HG03280 (cell line): ENCODE results near the gene UCK1.
"Not testable (repeated sequence)": the region's sequence is repeated elsewhere in the genome, so short reads cannot be mapped to it uniquely, and the experiment has no call there.

Experiments
- ATAC-seq: cut with Tn5 transposase; IDR thresholded peaks from one replicate; pipeline ENCODE4 v1.9.1; 2021; ENCODE audit warnings: mild to moderate bottlenecking, moderate library complexity; ENCODE audit not compliant: unreplicated experiment

Gene UCK1

DNA sequence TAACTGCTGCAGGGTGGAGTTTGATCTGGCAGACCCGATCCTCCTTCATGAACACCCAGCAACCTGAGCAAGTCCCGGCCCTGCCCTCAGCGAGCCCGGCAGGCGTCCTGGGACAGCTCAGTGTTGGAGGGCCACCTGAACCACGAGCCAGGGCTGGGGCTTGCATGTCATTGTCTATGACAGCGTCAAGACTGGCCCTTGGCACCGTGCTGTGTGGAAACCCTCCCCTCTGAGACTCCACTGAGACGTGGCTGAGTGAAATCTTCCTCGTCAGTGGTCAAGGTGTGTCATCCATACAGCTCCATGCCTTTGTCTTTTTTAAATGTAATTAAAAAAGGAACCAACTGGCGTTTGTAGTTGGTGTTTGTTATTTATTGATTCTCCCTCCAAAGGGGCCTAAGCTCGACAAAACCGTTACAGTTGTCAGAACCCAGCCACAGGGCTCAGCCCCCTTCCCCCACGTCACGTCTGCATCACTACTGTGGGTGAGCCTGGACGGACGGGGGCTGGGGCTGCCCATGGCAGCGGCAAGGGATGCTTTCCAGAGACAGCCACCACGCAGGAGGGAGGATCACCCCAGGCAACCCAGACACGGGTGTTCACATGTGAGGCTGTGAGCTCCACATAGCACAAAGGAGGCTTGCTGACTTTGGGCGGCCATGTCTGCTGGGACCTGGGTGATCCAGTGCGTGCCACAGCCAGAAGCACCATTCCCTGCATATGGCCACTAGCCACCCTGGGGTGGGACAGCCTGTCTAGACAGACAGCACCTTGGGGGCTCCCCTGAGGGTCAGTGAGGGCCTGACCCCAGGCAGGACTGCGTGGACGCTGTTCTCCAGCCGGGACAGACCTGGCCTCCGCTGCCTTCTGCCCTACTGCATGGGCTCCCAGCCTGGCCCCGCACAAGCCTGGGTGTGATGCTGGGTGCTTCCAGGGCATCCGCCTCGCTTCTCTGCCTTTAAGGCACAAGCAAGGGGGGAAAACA is 7.3 kb downstream of the UCK1 start:
- ATAC-seq: no peak

DNA sequence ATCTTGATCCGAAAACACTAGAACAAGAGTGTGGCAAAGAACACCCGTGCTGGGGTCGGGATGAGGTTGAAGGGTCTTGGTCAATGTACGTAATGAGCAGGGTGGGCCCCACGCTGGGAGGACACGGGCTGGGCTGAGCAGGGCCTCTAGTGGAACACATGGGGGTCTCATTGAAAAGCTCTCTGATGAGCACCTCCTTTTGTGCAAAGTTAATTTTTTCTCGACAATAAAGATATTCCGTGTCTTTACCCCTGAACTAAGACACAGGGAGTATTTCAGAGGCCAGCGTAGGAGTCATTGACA is 8.0 kb downstream of the UCK1 start:
- ATAC-seq: no peak

DNA sequence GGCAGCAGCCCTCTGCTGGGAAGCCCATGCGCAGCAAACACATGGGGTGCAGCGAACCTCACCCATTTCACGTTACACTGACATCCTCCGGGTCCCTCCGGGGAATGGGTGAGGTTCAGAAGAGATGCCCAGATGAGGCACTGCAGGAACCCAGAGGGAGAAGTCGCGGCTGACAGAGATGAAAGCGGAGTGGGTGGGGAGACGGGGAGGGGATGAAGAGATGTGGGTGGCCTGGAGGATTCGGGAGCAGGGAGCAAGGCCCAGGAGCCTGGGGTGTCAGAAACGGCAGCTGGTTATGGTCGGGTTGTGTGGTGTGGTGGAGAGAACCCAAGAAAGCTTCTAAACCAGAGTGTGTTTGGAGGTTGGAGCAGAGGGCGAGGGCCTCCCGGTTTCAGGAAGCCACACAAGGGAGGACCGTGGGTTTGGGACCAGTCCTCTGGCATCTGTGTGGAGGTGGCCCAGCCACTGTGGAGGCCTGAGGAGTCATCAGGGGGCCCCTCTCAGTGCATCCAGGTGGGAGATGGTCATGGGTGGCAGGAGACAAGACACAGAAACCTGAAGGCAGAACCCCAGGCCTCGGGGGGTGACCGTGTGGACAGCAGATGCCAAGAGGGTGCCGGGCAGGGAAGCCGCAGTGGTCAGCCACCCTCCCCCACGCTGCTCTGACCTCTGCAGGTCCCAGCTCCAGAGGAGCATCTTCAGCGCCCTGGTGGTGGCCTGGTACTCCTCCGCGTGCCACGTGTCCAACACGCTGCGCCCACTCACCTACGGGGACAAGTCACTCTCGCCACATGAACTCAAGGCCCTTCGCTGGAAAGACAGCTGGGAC is 8.6 kb downstream of the UCK1 start:
- no peak for ATAC-seq

GRCh38 chr9:131521822-131522221 is 9.2 kb downstream of the UCK1 start:
- ATAC-seq: no peak

DNA sequence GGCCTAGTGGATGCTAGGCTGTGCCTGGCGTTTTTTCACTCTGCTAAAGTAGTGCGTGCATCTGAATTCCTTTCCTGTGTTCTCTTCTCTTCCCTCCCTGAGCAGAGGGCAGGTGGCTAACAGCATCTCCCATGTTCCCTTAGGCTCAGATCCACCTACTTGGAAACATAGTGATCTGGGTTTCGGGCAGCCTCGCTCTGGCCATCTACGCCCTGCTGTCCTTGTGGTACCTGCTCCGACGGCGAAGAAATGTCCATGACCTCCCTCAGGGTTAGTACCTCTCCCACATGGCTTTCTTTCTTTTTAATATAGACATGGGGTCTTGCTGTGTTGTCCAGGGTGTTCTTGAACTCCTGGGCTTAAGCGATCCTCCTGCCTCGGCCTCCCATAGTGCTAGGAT is 9.9 kb downstream of the UCK1 start:
- ATAC-seq: no peak

GRCh38 chr9:131520503-131520902 is 10.6 kb downstream of the UCK1 start:
- no peak for ATAC-seq

GRCh38 chr9:131518553-131518952 is 12.5 kb downstream of the UCK1 start:
- ATAC-seq: no peak

DNA sequence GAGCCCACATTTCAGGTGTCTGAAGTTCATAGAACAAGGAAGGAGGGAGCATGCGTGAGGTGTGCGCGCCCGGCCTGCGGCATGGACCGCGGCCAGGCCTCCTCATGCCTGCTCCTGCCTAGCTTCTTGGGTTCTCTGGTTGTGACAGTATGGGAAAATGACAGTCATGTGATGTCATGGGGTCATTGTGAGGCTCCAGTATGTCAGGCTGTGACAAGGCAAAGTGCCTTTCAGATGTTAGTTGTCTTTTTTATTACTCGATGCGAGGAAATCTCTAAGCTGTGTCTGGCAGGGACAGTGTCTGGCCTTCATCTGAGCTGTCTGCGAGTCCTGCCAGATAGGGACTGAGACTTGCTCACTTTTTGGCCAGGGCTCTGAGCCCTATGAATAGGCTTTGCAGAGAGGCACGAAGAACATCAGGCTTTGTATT is 13.3 kb downstream of the UCK1 start:
- no peak for ATAC-seq

DNA sequence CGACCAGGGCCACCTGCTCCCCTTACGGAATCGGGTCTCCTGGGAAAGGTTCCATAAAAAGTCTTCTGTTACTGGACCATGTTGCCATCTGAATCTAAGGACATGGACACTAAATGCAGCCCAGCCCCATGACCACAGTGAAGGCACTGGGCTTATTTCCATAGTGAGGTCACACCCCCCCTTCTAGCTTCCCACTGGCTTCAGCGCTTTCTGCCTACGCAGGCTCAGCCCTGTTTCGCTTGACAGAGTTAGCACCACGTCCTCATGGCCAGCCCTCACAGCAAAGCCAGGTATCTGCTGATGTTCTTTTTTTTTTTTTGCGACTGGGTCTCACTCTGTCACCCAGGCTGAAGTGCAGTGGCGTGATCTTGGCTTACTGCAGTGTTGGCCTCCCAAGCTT is 14.1 kb downstream of the UCK1 start:
- ATAC-seq: no peak

- ATAC-seq: no peak
These were observed 15.0 kb downstream of the UCK1 start for GRCh38 chr9:131516100-131516499.

DNA sequence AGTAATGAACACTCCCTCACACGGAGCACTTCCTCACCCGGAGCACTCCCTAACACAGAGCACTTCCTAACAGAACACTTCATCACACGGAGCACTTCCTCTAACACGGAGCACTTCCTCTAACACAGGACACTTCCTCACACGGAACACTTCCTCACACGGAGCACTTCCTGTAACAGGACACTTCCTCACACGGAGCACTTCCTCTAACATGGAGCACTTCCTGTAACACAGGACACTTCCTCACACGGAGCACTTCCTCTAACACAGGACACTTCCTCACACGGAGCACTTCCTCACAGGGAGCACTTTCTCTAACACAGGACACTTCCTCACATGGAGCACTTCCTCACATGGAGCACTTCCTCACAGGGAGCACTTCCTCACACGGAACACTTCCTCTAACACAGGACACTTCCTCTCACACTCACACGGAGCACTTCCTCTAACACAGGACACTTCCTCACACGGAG is 15.5 kb downstream of the UCK1 start:
- ATAC-seq: not testable (repeated sequence)

DNA sequence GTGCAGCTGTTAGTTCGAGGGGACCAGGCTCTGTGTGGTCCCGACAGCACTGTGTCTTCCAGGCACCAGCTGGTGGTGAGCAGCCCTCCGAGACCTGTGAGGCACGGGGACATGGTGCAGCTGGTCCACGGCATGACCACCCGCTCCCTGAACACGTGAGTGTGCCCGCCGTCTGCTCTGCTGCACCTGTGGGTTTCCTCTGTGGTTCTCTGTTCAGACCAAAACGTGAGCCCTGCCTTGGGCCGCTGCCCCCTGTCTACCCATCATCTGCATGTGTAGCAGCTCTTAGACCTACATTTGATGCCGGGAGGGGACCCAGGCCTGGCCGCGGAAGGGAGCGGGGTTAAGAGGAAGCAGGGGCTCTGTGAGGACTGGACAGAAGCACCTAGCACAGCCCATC is 17.9 kb downstream of the UCK1 start:
- ATAC-seq: no peak

DNA sequence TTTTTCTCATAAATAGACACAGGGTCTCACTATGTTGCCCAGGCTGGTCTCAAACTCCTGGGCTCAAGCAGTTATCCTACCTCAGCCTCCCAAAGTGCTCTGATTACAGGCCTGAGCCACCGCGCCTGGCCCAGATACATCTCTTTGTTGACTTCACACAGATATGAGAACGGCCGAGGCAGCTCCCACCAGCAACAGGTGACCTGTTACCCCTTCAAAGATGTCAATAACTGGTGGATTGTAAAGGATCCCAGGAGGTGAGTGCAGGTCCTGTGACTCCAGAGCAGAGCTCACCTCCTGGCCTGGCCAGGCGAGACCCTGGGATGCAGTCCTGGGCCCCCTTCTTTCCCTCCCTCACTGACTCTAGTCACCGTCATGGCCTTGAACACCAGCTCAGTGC is 19.2 kb downstream of the UCK1 start:
- no peak for ATAC-seq

- ATAC-seq: no peak
These were observed 19.6 kb downstream of the UCK1 start for GRCh38 chr9:131511416-131511815.

DNA sequence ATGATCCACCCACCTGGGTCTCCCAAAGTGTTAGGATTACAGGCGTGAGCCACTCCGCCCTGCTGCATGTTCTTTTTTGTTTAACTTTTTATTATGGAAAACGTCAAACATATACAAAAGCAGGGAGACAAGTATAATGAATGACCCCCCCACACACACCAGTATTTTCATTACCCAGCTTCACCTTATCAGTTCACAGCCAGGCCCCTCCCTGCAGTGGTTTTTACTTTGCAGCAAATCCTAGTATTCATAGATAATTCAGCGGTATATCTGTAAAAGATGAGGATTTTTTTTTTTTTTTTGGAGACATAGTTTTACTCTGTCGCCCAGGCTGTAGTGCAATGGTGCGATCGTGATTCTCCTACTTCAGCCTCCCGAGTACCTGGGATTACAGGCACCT is 26.1 kb downstream of the UCK1 start:
- ATAC-seq: no peak

DNA sequence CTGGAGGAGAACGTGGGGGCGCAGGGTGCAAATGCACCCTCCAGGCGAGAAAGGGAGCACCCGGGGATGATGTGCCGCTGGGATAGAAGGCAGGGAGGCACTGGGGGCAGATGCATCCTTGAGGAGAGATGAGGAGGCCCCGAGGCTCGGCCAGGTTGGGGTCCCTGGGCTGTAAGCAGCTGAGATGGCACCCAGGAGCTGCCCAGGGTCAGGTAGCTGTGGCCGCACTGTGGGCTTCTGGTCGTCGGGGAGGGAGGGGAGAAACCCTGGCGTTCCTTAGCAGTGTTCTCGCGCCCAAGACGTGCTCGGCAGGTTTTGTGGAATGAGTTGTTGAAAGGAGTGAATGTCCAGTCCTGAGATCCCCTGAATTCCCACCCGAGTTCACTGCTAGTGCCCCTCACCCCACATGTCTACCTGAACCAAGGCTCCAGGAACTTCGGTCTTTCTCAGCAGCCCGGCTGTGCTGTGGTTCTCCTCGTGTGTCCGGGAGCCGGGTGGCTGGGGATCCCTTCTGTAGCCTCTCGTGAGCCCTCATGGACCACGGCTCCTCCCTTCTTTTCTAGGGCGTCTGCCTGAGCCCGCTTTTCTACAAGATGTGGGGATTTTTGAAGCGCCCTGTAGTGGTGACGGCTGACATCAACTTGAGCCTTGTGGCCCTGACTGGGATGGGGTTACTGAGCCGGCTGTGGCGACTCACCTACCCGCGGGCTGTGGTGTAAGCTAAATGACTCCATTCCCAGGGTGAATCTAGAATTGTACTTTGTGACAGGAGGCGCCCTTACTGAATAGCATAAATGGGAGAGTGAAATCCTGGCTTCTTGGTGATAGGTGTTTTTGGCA is 27.2 kb downstream of the UCK1 start:
- ATAC-seq: no peak

DNA sequence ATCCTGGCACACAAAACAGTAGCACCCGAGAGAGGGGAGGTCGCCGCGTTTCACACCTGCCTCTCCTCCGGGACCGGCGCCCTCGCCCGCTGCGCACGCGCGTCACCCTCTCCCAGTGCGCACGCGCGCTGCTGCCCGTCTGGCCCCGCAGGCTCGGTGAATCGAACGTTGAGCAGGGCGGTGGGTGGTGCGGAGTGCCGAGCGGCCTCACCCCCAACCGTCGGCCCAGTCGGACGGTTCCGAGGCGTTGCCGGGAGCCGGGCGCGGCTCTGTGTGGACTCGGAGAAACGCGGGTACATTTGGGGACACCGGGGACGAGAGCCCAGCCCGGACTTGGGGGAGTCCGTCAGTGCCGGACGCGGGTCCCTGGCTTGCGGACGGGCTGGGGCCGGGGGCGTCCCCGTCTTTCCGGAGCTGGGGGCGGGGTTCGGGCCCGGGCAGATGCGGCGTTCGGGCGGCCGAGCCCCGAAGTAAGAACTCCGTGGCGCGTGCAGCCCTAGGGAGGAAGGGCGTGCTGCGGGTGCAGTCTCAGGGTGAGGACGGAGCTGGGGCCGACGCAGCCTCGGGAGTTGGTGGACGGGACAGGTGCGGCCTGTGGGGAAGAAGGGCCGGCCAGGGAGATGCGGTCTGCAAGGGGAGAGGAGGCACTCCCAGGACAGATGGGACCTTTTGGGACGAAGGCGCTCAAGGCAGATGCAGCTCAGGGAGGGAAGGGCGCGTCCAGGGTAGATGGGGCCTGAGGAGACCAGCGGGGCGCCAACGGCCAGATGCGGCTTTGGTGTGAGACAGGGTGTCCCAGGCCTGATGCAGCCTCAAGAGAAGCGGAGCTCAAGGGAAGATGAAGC is 28.1 kb downstream of the UCK1 start, which contains the start of gene POMT1:
Gene POMT1, plus strand, starts transcription at position 138 of the 845 bp plus-strand sequence. CDS start 1,301 bp downstream, outside the sequence.
- ATAC-seq: peak; percentile 83

- no peak for ATAC-seq
These were observed 30.0 kb downstream of the UCK1 start for GRCh38 chr9:131500939-131501541.

- no peak for ATAC-seq
These were observed 30.7 kb downstream of the UCK1 start for GRCh38 chr9:131500377-131500776.
